HL-60 (cell line): ENCODE measurements around the gene GIPC1.
A peak's percentile ranks its signal among the peaks of the same experiment; 100 is the strongest.

Experiments used
- DNase-seq, 2 experiments: peaks; one replicate each; pipeline ENCODE4 v3.0.0-alpha.2; 2010 to 2020; ENCODE audit warnings: low read depth in 1 of 2, low spot score in 1 of 2
- H3K27ac ChIP-seq: fragments of 250-450 bp; sonication (Bioruptor Pico); replicated peaks from 2 replicates; pipeline ENCODE4 v1.5.1; 2020; ENCODE audit warnings: mild to moderate bottlenecking, moderate library complexity
- H3K27me3 ChIP-seq: fragments of 250-450 bp; sonication (Bioruptor Pico); 2 replicates; pipeline ENCODE4 v1.5.1; 2021; ENCODE audit warnings: mild to moderate bottlenecking, moderate library complexity; ENCODE audit not compliant: insufficient read depth, poor library complexity, severe bottlenecking
- H3K4me3 ChIP-seq: replicated peaks from 2 replicates; pipeline ENCODE4 v1.5.1; 2011; ENCODE audit warnings: mild to moderate bottlenecking, control low read depth, low read length; ENCODE audit not compliant: insufficient read depth
- CTCF ChIP-seq: IDR thresholded peaks from one replicate; pipeline ENCODE4 v1.5.1; 2011; ENCODE audit warnings: low read length, control low read depth, inconsistent platforms; ENCODE audit not compliant: insufficient read depth
- GABPA ChIP-seq: IDR thresholded peaks from 2 replicates; pipeline ENCODE4 v1.6.1; 2012; ENCODE audit warnings: low read depth
- POLR2AphosphoS5 ChIP-seq: IDR thresholded peaks from 2 replicates; pipeline ENCODE4 v1.6.1; 2012; ENCODE audit warnings: low read depth
- SPI1 ChIP-seq: IDR thresholded peaks from 2 replicates; pipeline ENCODE4 v1.6.1; 2012; ENCODE audit warnings: low read depth, mild to moderate bottlenecking, borderline replicate concordance
- TF ChIP-seq, protein P1 (sequence below): IDR thresholded peaks from 2 replicates; pipeline ENCODE4 v1.6.1; 2012; ENCODE audit warnings: low read depth; ENCODE audit not compliant: insufficient replicate concordance

GIPC1 gene

DNA sequence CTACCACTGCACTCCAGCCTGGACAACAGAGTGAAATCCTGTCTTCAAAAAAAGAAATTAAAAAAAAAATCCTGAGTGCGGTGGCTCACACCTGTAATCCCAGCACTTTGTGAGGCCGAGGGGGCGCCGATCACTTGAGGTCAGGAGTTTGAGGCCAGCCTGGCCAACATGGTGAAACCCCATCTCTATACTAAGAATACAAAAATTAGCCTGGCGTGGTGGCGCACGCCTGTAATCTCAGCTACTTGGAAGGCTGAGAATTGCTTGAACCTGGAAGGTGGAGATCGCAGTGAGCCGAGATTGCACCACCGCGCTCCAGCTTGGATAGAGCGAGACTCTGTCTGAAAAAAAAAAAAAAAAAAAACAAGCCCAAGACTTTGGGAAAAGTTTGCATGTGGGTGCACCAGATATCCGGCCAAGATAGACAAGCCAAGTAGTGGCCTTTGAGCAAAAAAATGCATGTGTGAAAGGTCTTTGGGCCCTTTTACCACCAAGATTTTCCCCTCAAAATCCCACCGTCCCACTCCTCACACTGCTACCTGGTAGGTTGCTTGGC, 16.6 kb upstream of the GIPC1 start:
- DNase-seq, result no peak
- H3K27ac ChIP-seq, result no peak overlapping the region

GRCh38 chr19:14511229-14511593, 15.3 kb upstream of the GIPC1 start:
- Histone ChIP-seq H3K27ac (no peak overlapping the region), H3K4me3 (no peak overlapping the region), H3K27me3 (no peaks in the 10 kb centered on the region)
- DNase-seq, result no peak
- no peak for TF ChIP-seq POLR2AphosphoS5
- no peak for TF ChIP-seq CTCF
- TF ChIP-seq, protein P1, sequence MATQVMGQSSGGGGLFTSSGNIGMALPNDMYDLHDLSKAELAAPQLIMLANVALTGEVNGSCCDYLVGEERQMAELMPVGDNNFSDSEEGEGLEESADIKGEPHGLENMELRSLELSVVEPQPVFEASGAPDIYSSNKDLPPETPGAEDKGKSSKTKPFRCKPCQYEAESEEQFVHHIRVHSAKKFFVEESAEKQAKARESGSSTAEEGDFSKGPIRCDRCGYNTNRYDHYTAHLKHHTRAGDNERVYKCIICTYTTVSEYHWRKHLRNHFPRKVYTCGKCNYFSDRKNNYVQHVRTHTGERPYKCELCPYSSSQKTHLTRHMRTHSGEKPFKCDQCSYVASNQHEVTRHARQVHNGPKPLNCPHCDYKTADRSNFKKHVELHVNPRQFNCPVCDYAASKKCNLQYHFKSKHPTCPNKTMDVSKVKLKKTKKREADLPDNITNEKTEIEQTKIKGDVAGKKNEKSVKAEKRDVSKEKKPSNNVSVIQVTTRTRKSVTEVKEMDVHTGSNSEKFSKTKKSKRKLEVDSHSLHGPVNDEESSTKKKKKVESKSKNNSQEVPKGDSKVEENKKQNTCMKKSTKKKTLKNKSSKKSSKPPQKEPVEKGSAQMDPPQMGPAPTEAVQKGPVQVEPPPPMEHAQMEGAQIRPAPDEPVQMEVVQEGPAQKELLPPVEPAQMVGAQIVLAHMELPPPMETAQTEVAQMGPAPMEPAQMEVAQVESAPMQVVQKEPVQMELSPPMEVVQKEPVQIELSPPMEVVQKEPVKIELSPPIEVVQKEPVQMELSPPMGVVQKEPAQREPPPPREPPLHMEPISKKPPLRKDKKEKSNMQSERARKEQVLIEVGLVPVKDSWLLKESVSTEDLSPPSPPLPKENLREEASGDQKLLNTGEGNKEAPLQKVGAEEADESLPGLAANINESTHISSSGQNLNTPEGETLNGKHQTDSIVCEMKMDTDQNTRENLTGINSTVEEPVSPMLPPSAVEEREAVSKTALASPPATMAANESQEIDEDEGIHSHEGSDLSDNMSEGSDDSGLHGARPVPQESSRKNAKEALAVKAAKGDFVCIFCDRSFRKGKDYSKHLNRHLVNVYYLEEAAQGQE, result no peak
- TF ChIP-seq GABPA, result no peak
- no peak for TF ChIP-seq SPI1

More for the DNA sequence above, 16.6 kb upstream of the GIPC1 start:
- TF ChIP-seq, protein P1, result no peak
- H3K4me3 ChIP-seq, result no peak overlapping the region
- no peaks in the 10 kb centered on the region for H3K27me3 ChIP-seq

GRCh38 chr19:14510311-14511228, 14.6 kb upstream of the GIPC1 start:
- Histone ChIP-seq H3K27ac (peak overlapping the region; percentile 45), H3K27me3 (no peaks in the 10 kb centered on the region), H3K4me3 (no peak overlapping the region)
- TF ChIP-seq POLR2AphosphoS5 (no peak), SPI1 (no peak), CTCF (no peak), GABPA (no peak)
- TF ChIP-seq, protein P1, result no peak
- DNase-seq, result peak; percentile 47 to 67
